Osteoblast (primary cell): Measurements from ENCODE around the gene DIAPH1. TPM values are rescaled to one million over a fixed set of nuclear protein-coding genes. Genes with fewer than 3 reads are reported as not detected.

Source experiments
- DNase-seq: peaks from one replicate; pipeline ENCODE4 v3.0.0; 2011; ENCODE audit warnings: low spot score, mixed read lengths; ENCODE audit not compliant: insufficient read length; ENCODE audit errors: missing footprints
- H2AFZ ChIP-seq: 2 replicates; pipeline ENCODE4 v1.6.0; 2011; ENCODE audit warnings: mild to moderate bottlenecking, low read length
- H3K27ac ChIP-seq: 2 replicates; pipeline ENCODE4 v1.5.1; 2011; ENCODE audit warnings: mild to moderate bottlenecking, low read depth, low read length, moderate library complexity
- H3K27me3 ChIP-seq: 2 replicates; pipeline ENCODE4 v1.6.0; 2012; ENCODE audit warnings: mild to moderate bottlenecking, control low read depth, inconsistent platforms, low read length, moderate library complexity; ENCODE audit not compliant: insufficient read depth
- H3K36me3 ChIP-seq: 2 replicates; pipeline ENCODE4 v1.5.1; 2011; ENCODE audit warnings: mild to moderate bottlenecking, low read length, control low read depth, moderate library complexity; ENCODE audit not compliant: insufficient read depth
- H3K4me1 ChIP-seq: 2 replicates; pipeline ENCODE4 v1.5.1; 2011; ENCODE audit warnings: mild to moderate bottlenecking, low read length, control low read depth, moderate library complexity; ENCODE audit not compliant: insufficient read depth
- H3K4me2 ChIP-seq: 2 replicates; pipeline ENCODE4 v1.6.0; 2011; ENCODE audit warnings: mild to moderate bottlenecking, low read length; ENCODE audit not compliant: insufficient read depth
- H3K4me3 ChIP-seq: fragments of 200-600 bp; sonication (generic); 3 replicates; pipeline ENCODE4 v1.5.1; 2012; ENCODE audit warnings: mild to moderate bottlenecking, low read length, inconsistent platforms; ENCODE audit not compliant: insufficient read depth
- H3K79me2 ChIP-seq: 2 replicates; pipeline ENCODE4 v1.6.0; 2012; ENCODE audit warnings: mild to moderate bottlenecking, low read length, control low read depth, inconsistent platforms; ENCODE audit not compliant: insufficient read depth
- H3K9me3 ChIP-seq: 2 replicates; pipeline ENCODE4 v1.5.1; 2011; ENCODE audit warnings: low read depth, low read length, control low read depth
- H4K20me1 ChIP-seq: 2 replicates; pipeline ENCODE4 v1.6.0; 2012; ENCODE audit warnings: mild to moderate bottlenecking, low read length, control low read depth; ENCODE audit not compliant: insufficient read depth
- total RNA-seq: library from RNA; depleted of rRNA; stranded (reverse); fragments of >200 nt; gene quantifications from 2 replicates; pipeline ENCODE4 v1.2.3, GENCODE V29; 2012
- TF ChIP-seq, protein P1 (sequence below): IDR thresholded peaks from 2 replicates; pipeline ENCODE4 v1.5.1; 2011; ENCODE audit warnings: mild to moderate bottlenecking, low read depth, low read length, moderate library complexity; ENCODE audit errors: extremely low read depth

DIAPH1 gene
- total RNA-seq, 1 donor: 18.5 TPM

DNA sequence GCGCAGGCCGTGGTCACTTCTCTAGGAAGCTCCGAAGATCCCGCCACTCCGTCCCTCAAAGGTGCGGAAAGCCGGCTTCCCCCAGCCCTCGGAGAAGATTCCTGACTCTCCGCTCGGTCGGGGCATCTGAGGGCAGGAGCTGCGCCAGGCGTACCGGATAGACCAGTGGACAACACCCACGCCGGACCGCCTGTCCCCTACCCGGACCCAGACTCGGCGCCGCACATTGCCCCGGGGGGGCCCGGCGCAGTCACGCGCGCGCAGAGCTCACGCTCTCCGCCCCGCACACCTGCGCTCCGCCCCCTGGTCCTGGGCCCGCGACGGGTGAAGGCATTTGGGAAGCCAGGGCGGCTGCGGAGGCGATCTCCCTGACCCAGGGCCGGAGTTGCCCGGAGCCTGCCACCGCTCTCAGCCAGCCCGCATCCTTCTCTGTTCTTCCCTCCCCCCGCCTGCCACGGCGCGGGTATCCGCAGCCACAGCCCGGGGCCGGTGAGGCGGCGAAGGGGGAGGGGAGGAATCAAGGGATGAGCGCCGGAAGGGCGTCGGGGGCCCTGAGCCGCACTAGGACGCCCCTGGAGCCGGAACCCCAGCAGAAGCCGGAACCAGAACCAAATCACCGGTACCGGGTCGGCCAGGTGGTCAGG, 18.4 kb upstream of the DIAPH1 start:
- Histone ChIP-seq H3K27me3 (no peaks in the 10 kb centered on the region), H3K27ac (no peak overlapping the region), H3K4me2 (peak overlapping the region; percentile 100), H3K4me3 (peak overlapping the region; percentile 90), H3K4me1 (peaks cover 25% of the 10 kb centered on the region), H4K20me1 (peaks cover 51% of the 10 kb centered on the region), H3K79me2 (peaks cover 43% of the 10 kb centered on the region), H2AFZ (peak overlapping the region; percentile 92), H3K36me3 (peaks cover 22% of the 10 kb centered on the region), H3K9me3 (no peaks in the 10 kb centered on the region)
- DNase-seq: peak; percentile 89
- TF ChIP-seq, protein P1, sequence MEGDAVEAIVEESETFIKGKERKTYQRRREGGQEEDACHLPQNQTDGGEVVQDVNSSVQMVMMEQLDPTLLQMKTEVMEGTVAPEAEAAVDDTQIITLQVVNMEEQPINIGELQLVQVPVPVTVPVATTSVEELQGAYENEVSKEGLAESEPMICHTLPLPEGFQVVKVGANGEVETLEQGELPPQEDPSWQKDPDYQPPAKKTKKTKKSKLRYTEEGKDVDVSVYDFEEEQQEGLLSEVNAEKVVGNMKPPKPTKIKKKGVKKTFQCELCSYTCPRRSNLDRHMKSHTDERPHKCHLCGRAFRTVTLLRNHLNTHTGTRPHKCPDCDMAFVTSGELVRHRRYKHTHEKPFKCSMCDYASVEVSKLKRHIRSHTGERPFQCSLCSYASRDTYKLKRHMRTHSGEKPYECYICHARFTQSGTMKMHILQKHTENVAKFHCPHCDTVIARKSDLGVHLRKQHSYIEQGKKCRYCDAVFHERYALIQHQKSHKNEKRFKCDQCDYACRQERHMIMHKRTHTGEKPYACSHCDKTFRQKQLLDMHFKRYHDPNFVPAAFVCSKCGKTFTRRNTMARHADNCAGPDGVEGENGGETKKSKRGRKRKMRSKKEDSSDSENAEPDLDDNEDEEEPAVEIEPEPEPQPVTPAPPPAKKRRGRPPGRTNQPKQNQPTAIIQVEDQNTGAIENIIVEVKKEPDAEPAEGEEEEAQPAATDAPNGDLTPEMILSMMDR: no peak

GRCh38 chr5:141636413-141637122, 17.8 kb upstream of the DIAPH1 start, which contains the start of the genes HDAC3 and RELL2:
TSS of gene HDAC3 (minus strand) at chr5:141636849. CDS start at chr5:141636790, 59 bp downstream.
TSS of gene RELL2 (plus strand) at chr5:141636997. CDS start at chr5:141638226, 1,229 bp downstream.
- H3K4me3 ChIP-seq: peak within 1 kb of the TSS; percentile 90
- peak within 1 kb of the TSS; percentile 92 for H2AFZ ChIP-seq
- no peaks in the 10 kb centered on the region for H3K27me3 ChIP-seq
- peaks cover 22% of the 10 kb centered on the region for H3K4me1 ChIP-seq
- peak within 1 kb of the TSS; percentile 79 for H3K27ac ChIP-seq
- peaks cover 45% of the 10 kb centered on the region for H4K20me1 ChIP-seq
- H3K36me3 ChIP-seq: peaks cover 23% of the 10 kb centered on the region
- H3K79me2 ChIP-seq: peaks cover 50% of the 10 kb centered on the region
- TF ChIP-seq, protein P1: no peak
- peak; percentile 100 for DNase-seq
- H3K4me2 ChIP-seq: peak within 1 kb of the TSS; percentile 100
- H3K9me3 ChIP-seq: no peaks in the 10 kb centered on the region

DNA sequence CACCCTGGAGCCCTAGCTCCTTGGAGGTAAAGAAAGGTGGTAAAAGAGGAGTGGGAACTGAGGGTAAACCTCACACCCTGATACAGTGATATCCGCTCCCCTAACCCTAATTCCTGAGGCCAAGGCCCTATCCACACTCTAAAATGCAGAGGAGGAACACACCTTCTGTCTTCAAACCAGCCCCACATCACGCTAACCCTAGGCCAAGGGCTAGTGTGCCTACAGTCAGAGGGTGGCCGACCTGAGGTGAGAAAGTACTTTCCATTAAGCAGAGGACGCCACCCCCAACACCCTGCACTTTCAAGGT, 17.3 kb upstream of the DIAPH1 start:
- H3K4me3 ChIP-seq: peak overlapping the region; percentile 90
- peak overlapping the region; percentile 100 for H3K4me2 ChIP-seq
- no peaks in the 10 kb centered on the region for H3K9me3 ChIP-seq
- TF ChIP-seq, protein P1: no peak
- H3K27ac ChIP-seq: peak overlapping the region; percentile 79
- peak overlapping the region; percentile 92 for H2AFZ ChIP-seq
- no peaks in the 10 kb centered on the region for H3K27me3 ChIP-seq
- H3K4me1 ChIP-seq: peaks cover 22% of the 10 kb centered on the region
- no peak for DNase-seq
- H4K20me1 ChIP-seq: peaks cover 42% of the 10 kb centered on the region
- peaks cover 55% of the 10 kb centered on the region for H3K79me2 ChIP-seq
- H3K36me3 ChIP-seq: peaks cover 20% of the 10 kb centered on the region

DNA sequence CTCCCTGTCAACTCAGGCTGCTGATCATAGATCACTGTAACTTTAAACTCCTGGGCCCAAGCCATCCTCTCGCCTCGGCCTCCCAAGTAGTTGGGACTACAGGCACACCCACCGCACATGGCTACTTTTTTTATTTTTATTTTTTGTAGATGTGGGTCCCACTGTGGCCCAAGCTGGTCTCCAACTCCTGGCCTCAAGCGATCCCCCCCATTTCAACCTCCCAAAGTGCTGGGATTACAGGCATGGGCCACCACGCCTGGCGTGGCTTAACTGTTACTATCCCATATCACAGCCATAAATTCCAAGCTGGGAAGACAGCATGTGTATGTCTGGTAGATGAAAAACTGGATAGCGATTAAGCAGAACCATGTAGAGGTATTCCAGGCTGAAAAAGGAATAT, 16.8 kb upstream of the DIAPH1 start:
- H3K9me3 ChIP-seq: no peaks in the 10 kb centered on the region
- no peak overlapping the region for H2AFZ ChIP-seq
- no peak for DNase-seq
- peaks cover 58% of the 10 kb centered on the region for H3K79me2 ChIP-seq
- TF ChIP-seq, protein P1: no peak
- H3K36me3 ChIP-seq: peaks cover 20% of the 10 kb centered on the region
- H3K4me1 ChIP-seq: peaks cover 22% of the 10 kb centered on the region
- H3K27ac ChIP-seq: peak overlapping the region; percentile 79
- H4K20me1 ChIP-seq: peaks cover 42% of the 10 kb centered on the region
- H3K4me2 ChIP-seq: peak overlapping the region; percentile 100
- H3K4me3 ChIP-seq: peak overlapping the region; percentile 90
- no peaks in the 10 kb centered on the region for H3K27me3 ChIP-seq
